SK-N-SH treated with all-trans-retinoic acid at 6 μM for 48 hours (cell line): ENCODE measurements around the gene ZNF700.

ENCODE experiments used
- ARNTL ChIP-seq: fragments of 450-650 bp; formaldehyde crosslinking; IDR thresholded peaks from 2 replicates; pipeline ENCODE4 v1.5.0; 2020; ENCODE audit warnings: low read depth, mild to moderate bottlenecking, moderate library complexity, borderline replicate concordance
- PATZ1 ChIP-seq: fragments of 250-450 bp; sonication (Bioruptor Pico); IDR thresholded peaks from 2 replicates; pipeline ENCODE4 v1.8.0; 2020; ENCODE audit warnings: mild to moderate bottlenecking, moderate library complexity, borderline replicate concordance
- TCF4 ChIP-seq: fragments of 250-450 bp; sonication (Bioruptor Pico); IDR thresholded peaks from 2 replicates; pipeline ENCODE4 v1.8.0; 2021; ENCODE audit warnings: mild to moderate bottlenecking, moderate library complexity, borderline replicate concordance

DNA sequence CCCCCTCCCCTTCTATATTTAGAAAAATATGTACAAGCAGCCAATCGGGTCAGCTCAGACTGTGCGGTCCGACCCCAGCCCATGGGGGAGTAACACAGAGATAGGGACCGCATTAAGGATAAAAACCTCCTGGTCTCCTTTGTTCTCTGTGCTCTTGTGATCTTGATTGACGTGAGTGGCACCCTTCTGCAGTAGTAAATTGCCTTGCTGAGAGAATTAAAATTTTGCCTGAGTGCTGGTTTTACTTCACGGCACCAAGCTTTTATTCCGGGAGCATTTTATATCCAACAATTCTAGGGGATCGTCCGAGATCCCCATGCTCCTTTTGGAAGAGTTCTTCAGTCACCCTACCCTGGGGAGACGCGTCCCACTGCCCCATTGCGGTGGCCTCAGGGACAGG is 44.3 kb upstream of the ZNF700 start:
- no peak for TF ChIP-seq TCF4
- no peak for TF ChIP-seq ARNTL (CRISPR knock-in tag)
- no peak for TF ChIP-seq PATZ1 (CRISPR knock-in tag)
